Parathyroid adenoma (tissue), 2 donors: ENCODE measurements around the gene CD74.

ENCODE experiments used
- H2AFZ ChIP-seq: fragments of 300-600 bp; sonication (generic); one replicate; pipeline ENCODE4 v1.7.0; 2017; ENCODE audit warnings: antibody characterized with exemption, mild to moderate bottlenecking
- H3K27ac ChIP-seq: fragments of 300-600 bp; sonication (generic); one replicate; pipeline ENCODE4 v1.7.0; 2017
- H3K27me3 ChIP-seq: fragments of 300-600 bp; sonication (generic); one replicate; pipeline ENCODE4 v1.7.0; 2017; ENCODE audit warnings: low read length; ENCODE audit not compliant: control insufficient read depth, insufficient read depth
- H3K36me3 ChIP-seq: fragments of 300-600 bp; sonication (generic); one replicate; pipeline ENCODE4 v1.7.0; 2017; ENCODE audit warnings: low read length; ENCODE audit not compliant: control insufficient read depth, insufficient read depth
- H3K4me1 ChIP-seq: fragments of 300-600 bp; sonication (generic); one replicate; pipeline ENCODE4 v1.7.0; 2017; ENCODE audit warnings: control low read depth
- H3K4me2 ChIP-seq: fragments of 300-600 bp; sonication (generic); one replicate; pipeline ENCODE4 v1.7.0; 2017; ENCODE audit warnings: low read length
- H3K4me3 ChIP-seq: fragments of 300-600 bp; sonication (generic); one replicate; pipeline ENCODE4 v1.7.0; 2017; ENCODE audit warnings: low read depth, low read length
- H3K79me2 ChIP-seq: fragments of 300-600 bp; sonication (generic); one replicate; pipeline ENCODE4 v1.7.0; 2017; ENCODE audit warnings: control low read depth
- H3K9ac ChIP-seq: fragments of 300-600 bp; sonication (generic); one replicate; pipeline ENCODE4 v1.7.0; 2017; ENCODE audit warnings: mild to moderate bottlenecking
- H3K9me3 ChIP-seq: fragments of 300-600 bp; sonication (generic); one replicate; pipeline ENCODE4 v1.7.0; 2017; ENCODE audit warnings: low read length; ENCODE audit not compliant: control insufficient read depth
- TF ChIP-seq, protein P1 (sequence below): fragments of 300-600 bp; sonication (generic); IDR thresholded peaks from one replicate; pipeline ENCODE4 v1.7.0; 2017; ENCODE audit warnings: antibody characterized with exemption, mild to moderate bottlenecking
- donor health status: primary hyperparathyroidism.

Gene CD74

DNA sequence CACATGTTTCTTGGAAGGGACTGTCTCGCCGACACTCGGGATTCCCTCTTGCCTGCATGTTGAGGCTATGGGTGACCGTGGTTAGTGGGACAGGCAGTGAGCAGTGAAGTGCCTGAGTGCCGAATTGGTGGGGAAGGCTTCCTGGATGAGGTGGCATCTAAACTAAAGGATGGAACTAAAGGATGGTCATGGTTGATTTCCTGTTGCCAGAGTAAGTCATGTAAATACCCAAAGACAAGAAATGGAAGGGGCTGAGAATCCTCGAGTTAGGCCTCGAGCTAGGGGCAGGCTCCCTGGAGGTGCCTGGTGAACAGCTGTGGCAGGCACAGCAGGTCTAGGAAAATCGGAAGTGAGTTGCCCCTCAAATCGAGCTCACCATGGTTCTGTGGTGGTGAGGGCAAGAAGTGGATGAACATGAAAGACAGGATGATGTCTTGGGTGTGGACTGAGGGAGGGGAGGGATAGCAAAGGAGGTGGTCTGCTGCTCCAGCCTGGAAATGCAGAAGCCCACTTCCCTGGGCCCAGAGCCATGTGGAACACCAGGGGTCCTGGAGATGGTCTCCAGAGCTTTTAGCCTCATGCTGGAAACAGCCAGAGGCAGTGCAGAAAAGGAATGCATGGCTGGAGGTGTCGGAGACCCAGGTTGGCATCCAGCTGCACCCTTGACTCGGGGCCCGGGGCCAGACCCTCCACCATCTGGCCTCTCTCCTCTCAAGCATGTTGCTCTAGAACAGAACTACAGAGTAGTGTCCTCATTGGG, 12.2 kb downstream of the CD74 start:
- Histone ChIP-seq H2AFZ (no peak overlapping the region), H3K27me3 (no peaks in the 10 kb centered on the region), H3K4me1 (no peaks in the 10 kb centered on the region), H3K4me2 (no peak overlapping the region), H3K4me3 (no peak overlapping the region), H3K36me3 (no peaks in the 10 kb centered on the region), H3K79me2 (no peaks in the 10 kb centered on the region), H3K27ac (no peak overlapping the region), H3K9me3 (no peaks in the 10 kb centered on the region), H3K9ac (no peak overlapping the region)
- TF ChIP-seq, protein P1, sequence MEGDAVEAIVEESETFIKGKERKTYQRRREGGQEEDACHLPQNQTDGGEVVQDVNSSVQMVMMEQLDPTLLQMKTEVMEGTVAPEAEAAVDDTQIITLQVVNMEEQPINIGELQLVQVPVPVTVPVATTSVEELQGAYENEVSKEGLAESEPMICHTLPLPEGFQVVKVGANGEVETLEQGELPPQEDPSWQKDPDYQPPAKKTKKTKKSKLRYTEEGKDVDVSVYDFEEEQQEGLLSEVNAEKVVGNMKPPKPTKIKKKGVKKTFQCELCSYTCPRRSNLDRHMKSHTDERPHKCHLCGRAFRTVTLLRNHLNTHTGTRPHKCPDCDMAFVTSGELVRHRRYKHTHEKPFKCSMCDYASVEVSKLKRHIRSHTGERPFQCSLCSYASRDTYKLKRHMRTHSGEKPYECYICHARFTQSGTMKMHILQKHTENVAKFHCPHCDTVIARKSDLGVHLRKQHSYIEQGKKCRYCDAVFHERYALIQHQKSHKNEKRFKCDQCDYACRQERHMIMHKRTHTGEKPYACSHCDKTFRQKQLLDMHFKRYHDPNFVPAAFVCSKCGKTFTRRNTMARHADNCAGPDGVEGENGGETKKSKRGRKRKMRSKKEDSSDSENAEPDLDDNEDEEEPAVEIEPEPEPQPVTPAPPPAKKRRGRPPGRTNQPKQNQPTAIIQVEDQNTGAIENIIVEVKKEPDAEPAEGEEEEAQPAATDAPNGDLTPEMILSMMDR, result no peak

DNA sequence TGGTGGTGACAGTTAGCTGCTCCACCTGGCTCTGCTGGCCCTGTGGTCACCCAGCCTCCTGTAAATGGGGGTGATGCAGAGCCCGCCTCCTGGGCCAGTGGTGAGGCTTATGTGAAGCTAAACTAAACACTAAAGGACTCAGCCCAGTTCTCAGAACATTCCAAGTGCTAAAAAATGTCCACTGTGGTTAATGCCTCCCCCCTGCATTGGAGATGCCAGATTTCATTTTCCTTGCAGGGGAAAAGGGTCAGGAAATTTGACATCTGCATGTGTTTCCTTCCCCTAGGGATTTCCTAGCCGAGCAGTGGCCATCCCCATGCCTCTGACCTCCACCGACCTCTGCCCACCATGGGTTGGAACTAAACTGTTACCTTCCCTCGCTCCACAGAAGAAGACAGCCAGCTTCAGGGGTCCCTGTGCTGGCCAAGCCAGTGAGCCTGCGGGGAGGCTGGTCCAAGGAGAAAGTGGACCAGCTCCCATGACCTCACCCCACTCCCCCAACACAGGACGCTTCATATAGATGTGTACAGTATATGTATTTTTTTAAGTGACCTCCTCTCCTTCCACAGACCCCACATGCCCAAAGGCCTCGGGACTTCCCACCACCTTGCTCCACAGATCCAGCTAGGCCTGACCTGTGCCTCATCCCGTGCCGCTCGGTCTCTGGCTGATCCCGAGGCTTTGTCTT, 13.0 kb downstream of the CD74 start:
- Histone ChIP-seq H3K9ac (no peak overlapping the region), H3K4me3 (no peak overlapping the region), H3K79me2 (no peaks in the 10 kb centered on the region), H3K4me1 (no peaks in the 10 kb centered on the region), H2AFZ (no peak overlapping the region), H3K27me3 (no peaks in the 10 kb centered on the region), H3K27ac (no peak overlapping the region), H3K36me3 (no peaks in the 10 kb centered on the region), H3K9me3 (no peaks in the 10 kb centered on the region), H3K4me2 (no peak overlapping the region)
- TF ChIP-seq, protein P1, result no peak

DNA sequence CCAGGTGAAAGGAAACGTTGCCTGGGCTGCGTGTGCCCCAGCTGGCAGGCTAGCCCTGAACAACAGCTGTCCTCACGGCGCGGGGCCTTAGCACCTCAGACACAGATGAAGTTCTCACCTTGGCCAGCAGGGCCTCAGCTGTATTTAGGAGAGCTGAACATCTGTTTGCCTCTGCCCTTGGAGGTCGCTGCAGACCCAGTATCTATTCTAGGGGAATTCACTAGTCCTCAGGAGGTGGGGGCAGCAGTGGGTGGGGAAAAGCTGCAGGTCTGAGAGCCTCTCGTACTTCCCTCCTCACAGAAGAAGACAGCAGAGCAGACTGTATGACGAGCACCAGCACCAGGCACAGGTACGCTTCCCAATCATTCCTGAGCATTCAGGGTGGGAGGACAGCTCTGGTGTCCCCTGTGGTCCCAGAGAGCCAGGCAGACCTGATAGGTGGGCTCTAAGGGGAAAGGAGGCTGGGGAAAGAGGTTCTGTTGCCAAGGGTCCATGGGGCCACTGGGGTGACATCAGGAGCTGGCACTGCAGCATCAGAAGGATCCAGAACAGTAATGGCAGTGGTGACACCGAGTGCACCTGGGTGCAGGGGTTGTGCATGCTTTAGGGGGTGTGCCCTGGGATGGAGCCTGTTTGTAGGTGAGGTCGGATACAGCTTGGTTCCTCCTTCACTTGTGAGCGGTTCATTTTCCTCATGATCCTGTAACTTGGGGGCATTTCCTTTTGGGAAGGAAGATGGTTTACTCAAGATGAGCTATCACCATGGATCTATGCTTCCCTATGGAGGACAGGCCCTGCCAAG, 13.8 kb downstream of the CD74 start:
- H3K36me3 ChIP-seq, result no peaks in the 10 kb centered on the region
- no peak overlapping the region for H3K9ac ChIP-seq

DNA sequence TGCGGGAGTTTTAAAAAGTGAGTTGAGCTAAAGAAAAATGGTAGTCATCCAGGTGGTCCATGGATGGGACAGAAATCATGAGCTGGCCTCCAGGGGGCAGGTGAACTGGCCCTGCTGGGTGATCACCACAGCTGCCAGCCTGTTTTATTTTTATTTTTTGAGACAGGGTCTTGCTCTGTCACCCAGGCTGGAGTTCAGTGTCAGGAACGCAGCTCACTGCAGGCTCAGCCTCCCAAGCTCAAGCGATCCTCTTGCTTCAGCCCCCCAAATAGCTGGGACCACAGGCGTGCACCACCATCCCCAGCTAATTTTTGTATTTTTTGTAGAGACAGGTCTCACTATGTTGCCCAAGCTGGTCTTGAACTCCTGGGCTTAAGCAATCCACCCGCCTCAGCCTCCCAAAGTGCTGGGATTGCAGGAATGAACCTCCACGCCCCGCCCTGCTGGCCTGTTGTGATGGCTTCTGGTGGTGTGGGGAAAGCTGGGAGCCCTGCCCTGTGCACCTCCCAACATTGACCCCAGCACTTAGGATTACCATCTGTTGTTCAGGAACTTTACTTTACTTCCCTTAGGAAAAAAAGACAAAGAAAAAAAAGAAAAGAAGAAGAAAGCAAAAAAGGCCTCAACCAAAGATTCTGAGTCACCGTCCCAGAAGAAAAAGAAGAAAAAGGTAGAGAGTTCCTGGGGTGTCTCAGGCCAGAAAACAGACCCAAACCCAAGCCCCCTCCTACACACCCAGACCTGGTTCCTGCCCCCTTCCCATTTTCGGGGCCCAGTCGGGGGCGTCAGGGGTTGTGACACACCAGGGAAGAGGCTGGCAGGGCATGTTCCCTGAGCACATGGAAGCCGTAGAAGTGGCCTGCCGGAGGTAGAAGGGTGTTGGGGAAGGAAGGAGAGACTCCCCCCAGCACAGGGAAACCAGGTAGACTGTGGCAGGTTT, 14.7 kb downstream of the CD74 start:
- no peaks in the 10 kb centered on the region for H3K9me3 ChIP-seq
- H3K27me3 ChIP-seq, result no peaks in the 10 kb centered on the region
- H2AFZ ChIP-seq, result no peak overlapping the region
- H3K4me2 ChIP-seq, result no peak overlapping the region
- H3K79me2 ChIP-seq, result no peaks in the 10 kb centered on the region
- H3K27ac ChIP-seq, result no peak overlapping the region
- H3K4me3 ChIP-seq, result no peak overlapping the region
- no peaks in the 10 kb centered on the region for H3K36me3 ChIP-seq
- no peak overlapping the region for H3K9ac ChIP-seq
- TF ChIP-seq, protein P1, result no peak
- H3K4me1 ChIP-seq, result no peaks in the 10 kb centered on the region

More for the DNA sequence above, 13.8 kb downstream of the CD74 start:
- TF ChIP-seq, protein P1, result peak; percentile 21
- Histone ChIP-seq H3K27ac (no peak overlapping the region), H3K79me2 (no peaks in the 10 kb centered on the region), H3K9me3 (no peaks in the 10 kb centered on the region), H3K27me3 (no peaks in the 10 kb centered on the region), H2AFZ (no peak overlapping the region), H3K4me2 (no peak overlapping the region), H3K4me1 (no peaks in the 10 kb centered on the region), H3K4me3 (no peak overlapping the region)
